Stimulated activated CD8-positive, alpha-beta memory T cell treated with anti-CD3 and anti-CD28 coated beads, Interleukin-2, amount 100 ng/mL, for 48 hours (primary cell): ENCODE data around the gene PTGR3.

Source experiments
- DNase-seq, 2 donors: peaks; one replicate each; pipeline ENCODE4 v3.0.0-alpha.2; 2020; ENCODE audit warnings: low read depth in 2 of 2

Gene PTGR3

DNA sequence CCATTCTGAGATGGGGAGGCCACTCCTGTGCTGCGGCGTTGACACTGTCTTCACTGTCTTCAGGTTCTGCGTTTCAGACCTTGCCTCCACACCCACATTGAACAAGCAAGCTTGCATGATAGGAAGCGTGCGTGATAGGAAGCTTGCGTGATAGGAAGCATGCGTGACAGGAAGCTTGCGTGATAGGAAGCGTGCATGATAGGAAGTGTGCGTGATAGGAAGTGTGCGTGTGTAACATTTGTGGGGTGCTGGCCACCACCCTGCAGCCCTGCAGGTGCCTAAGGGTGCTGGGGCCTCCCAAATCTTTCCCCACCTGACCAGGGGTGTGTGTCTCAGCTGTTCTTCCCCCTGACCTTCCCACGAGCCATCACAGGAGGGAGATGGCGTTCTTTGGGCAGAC, 27.0 kb upstream of the PTGR3 start:
- DNase-seq = no peak

GRCh38 chr18:75234901-75235300, 26.0 kb upstream of the PTGR3 start:
- DNase-seq = no peak

- no peak for DNase-seq
Measured at GRCh38 chr18:75231053-75231406, 22.1 kb upstream of the PTGR3 start.

DNA sequence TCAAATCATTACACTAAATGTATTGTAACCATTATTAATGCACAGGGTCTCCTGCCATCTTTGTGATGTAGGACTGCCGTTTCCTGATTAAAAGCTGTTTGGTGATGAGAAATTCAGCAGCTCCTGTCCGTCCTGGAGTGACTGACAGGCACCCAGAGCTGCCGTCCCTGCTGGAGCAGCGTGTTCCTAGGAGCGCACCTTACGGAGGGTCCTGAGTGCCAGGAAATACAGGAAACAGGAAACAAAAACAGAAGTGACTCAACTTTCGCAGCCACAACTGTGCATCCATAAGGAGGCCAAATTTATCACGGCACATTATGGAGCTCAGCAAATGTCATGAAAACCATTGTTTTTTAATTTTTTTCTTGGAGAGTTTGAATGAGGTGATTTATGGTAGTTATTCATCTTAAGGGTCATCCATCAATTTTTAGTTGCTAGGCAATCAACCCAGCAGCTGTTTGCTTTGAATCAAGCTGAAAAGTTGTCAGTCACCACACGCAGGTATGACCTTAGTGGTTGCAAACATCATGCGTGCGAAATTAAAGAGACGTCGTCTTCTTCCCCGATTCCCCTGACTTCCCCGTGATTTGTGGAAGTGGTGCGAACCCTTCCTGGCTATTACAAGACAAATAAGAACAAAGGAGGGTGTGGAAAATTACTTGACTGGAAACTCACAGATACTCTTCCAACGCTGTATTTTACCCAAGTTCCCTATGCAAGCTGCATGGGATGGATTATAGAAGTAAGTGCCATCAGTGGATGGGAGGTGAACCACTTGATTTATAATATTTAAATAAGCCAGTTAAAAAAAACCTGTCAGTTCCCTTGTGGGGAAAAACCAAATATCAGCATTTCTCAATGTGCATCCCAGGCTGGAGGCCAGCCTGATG, 21.5 kb upstream of the PTGR3 start:
- no peak for DNase-seq

- DNase-seq = no peak
Measured at GRCh38 chr18:75229437-75229836, 20.5 kb upstream of the PTGR3 start.

DNA sequence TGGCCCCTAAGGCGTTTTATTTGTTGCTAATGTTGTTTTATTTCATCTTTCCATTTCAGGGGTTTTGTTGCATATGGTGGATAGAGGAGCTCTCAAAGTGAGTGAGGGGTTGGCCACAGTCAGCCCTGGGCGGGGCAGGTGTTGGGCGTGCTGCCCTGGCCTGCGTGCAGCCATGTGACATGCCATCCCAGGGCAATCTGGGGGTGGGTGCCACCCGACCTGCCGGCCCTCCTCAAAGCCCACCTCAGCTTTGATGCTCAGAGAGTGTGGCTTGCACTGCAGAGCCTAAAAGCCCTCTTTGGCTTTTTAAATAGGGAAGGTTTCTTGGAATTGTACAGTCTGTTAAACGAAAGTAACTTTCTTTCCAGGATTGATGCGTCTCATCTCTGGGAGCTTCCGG, 20.0 kb upstream of the PTGR3 start:
- no peak for DNase-seq

GRCh38 chr18:75227535-75228296, 18.8 kb upstream of the PTGR3 start:
- no peak for DNase-seq

GRCh38 chr18:75226956-75227316, 18.0 kb upstream of the PTGR3 start:
- no peak for DNase-seq

DNA sequence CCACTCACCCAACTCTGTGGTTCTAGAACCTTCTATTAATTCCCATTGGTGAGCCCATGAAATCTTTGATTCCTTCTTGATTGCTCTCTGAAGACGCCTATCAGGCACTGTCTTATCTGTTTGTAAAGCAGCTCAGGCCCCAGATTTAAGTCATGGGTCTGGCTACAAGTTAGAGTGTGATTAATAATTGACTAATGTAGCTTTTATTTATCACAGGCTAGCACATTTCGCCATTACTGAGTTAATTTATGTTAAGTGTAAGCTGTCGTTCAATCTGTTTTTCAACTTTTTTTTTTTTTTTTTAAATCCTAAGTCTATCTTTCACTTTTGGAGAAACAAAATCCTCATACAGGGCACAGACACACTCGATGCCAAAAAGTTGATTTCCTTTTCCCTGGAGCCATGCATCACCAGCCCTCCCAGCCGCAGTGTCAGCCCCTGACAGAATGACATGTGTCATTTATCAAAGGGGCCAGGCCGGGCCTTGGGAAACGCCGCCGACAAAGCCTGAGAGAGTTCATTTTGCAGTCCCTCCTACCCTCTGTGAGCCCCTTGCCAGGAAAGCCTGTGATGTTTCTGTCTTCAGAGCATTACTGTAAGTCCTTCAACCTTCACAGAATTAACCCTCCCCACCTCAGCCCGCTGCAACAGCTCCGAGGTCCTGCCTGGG, 17.5 kb upstream of the PTGR3 start:
- DNase-seq = no peak

DNA sequence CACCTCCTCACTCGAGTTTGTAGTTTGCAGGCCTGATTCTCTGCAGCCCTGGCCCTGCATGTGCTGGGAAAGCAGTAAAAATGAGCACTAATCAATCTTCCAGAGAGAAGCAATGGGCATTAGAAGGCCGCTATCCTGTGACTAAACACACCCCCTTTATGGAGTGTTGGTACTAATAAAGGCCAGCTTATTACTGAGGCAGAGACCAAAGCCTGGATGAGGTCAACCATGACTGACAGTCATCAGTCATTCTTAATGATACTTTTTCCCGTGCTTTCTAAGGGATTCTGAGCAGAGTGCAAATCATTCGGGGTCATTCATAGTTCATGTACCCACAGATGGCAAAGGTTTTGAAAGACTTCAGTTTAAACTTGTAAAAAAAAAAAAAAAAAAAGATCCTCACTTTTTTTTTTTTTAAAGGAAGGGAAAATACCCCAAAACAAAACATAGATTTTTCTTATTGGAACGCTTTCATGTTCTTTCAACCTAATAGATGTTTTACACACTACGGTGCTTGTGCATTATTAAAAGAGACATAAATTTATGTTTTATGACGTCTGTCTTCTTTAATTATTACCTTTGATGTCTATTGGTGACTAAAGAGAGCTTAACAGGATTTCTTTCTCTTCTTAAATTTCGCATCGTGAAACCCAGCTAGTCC, 14.9 kb upstream of the PTGR3 start:
- DNase-seq = no peak

DNA sequence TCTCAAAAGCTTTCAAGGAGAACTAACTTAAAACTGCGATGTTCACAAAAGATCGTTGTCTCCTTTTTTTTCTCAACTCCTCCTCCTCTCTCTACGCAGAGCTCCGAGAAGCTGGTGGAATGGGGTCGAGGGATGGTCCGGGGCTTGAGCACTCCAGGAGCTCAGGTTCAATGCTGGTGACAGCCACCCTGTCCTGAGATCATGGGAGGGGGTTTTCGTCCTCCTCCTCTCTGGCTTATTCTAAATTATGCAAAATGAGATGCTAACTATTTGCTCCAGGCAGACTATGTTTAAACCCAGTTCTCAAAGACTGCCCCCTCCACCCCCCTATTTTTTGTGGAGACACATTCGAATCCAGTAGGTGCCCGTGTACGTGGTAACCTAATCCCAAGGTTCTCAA, 13.5 kb upstream of the PTGR3 start:
- no peak for DNase-seq

DNA sequence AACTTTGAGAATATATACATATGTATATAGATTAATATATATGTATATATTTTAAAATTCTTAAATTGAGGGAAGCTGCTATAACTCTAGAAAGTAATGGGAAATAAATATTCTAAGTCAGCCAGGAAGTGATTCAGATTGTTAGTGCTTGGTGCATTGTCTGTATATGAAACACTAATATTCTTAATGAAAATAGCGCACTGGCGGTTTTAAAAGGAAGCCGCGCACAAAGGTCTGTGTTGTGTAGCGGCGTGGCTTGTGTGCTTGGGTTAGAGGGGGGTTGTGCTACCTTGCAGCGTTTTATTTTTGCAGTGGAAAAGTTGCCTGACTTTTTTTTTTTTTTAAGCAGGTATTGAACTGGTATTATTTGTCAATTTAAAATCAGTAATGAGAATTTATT, 13.0 kb upstream of the PTGR3 start:
- no peak for DNase-seq

DNA sequence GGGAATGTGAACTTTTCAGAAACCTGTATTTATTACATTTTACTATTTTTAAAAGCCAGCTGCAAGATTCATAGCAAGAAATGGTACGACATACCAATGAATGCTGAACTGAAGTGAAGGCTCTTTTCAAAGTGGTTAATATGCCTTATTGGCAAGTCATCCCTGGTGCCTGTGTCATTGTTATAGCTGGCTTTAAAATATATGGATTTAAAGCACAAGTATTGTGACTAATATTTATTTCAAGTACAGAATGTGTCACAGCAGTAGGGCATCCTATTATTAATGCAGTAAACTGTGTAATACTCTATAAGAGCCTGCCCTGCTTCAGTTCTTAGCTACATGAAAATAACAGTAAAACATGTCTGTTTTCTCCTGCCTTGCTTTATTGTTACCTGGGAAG, 12.5 kb upstream of the PTGR3 start:
- no peak for DNase-seq

DNA sequence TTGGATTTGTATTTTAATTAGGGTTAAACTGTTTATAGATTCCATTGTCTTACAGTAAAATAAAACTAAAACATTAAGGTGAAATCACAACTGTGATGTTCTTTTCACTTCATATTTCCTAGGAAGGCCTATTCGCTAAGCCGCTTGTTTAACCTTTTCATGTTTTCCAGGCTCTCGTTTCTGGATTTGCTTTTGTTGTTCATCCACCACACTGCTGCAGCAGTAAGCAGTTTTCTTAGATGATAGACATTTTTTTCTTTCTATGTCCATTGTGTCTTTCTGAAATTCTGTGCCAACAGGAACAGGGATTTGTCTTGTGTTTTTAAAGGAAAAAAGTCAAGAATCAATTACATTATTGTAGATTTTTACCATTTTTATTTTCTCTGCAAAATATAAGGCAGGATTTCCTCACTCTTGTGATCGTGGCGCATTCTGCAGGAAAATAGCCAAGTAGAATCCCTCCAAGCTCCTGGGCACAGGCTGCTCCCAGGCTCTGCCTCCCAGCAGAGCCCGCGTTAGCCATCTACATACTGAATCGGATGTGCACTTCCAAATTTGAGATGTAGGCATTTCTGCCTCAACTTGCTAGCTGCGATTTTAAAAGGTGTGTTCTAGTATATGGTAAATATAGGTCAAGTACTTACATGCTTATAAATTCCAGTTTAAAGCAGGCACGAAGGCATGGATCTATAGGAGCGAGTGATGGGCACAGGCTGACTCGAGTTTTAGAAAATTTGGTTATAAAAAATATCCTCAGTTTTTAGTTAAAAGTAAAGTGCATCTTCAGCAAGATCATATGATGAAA, 11.8 kb upstream of the PTGR3 start:
- DNase-seq = no peak

GRCh38 chr18:75219745-75220375, 10.9 kb upstream of the PTGR3 start:
- no peak for DNase-seq

DNA sequence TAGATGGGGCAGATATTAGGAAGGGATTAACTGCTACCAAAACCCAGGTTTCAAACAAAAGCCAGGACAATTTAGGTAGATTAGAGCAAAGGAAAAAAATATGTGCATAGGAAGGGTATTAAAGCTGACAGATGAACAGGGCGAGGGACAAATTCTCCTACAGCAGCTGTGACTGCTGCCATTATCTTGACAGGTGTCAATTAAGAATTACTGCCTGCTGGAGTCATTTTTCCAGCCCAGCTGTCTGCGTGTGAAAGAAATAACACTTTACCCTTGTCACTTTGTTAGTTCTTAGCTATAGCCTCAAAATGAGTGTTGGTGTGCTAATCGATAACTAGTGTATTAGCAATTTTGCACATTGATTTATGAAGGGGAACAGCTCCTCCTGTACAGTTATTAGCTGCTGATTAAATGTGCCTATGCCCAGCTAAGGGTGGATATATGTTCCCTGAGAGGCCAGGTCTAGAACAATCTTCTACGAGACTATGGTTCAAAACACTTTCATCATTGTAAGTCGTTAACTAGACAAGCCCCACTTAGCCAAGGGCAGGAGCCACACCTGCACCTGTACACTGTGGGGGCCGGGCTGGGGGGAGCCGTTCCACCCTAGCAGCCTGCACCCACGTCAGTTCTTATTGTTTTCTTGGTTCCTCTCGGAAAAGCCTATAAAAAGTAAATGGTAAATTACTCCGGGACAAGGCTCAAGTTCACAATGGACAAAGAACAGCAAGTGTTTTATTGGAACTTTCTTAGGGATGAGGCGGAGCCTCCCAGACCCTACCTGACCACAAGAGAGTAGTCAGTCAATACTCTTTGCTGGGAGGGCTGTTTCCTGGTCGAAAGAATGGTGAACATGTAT, 9.4 kb upstream of the PTGR3 start:
- DNase-seq = no peak

DNA sequence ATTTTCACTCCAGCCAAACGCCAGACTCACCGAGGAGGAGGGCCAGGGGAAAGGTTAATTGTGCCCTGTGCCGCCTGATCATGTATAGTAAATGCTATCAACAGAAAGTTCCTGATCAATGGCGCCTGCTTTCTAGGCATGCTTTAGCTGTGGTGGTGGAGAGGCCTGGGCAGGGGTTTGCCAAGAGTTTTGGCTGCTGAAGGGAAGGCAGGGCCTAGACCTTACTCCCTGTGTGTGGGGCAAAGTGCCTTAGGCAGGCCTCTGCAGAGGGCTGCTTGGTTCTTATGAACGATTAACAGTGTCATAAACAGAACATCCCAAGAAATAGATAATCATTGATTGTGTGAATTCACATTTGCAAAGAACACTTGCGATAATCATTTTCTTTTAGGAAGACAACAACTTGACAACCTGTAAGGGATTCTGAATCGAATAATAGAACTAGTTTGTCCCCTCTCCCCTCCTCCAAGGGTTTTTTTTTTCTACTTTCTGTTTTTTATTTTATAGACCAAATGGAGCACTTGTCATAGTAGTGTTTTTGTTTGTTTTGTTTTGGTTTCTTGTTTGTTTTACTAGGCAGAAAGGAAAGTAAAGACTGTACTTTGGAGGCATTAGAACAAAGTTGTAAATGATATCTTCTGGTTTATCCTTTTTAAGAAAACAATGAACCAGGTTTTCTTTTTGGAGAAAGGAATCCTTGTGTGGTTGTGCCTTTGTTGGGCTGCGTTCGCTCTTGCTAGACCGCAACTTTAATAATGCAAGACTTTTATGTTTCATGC, 8.2 kb upstream of the PTGR3 start:
- DNase-seq = no peak

- no peak for DNase-seq
Measured at GRCh38 chr18:75216212-75216910, 7.4 kb upstream of the PTGR3 start.

DNA sequence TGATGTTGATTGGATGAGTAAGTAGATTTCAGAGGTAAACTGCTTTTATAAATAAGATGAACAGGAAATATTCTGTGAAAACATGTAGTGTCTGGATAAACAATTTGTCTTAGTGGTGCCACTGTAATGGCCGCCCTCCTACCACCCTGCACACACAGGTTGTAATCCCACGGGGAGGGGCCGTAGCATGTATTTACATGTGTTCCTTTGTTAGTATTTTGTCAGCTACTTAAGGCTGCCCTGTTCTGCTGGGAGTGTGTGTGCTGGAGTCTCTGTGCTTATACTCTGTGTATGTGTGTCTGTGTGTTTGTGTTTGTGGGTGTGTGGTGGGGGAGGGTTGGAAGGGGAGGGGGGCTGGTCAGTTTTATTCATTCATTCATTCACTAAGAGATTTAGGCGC, 6.7 kb upstream of the PTGR3 start:
- DNase-seq = no peak
